ENCODE measurements around the gene PLB1. TPM values are rescaled to one million over a fixed set of nuclear protein-coding genes. Genes with fewer than 3 reads are reported as not detected.

Gene PLB1
- polyA plus RNA-seq, 1 experiment = 1.4 TPM

DNA sequence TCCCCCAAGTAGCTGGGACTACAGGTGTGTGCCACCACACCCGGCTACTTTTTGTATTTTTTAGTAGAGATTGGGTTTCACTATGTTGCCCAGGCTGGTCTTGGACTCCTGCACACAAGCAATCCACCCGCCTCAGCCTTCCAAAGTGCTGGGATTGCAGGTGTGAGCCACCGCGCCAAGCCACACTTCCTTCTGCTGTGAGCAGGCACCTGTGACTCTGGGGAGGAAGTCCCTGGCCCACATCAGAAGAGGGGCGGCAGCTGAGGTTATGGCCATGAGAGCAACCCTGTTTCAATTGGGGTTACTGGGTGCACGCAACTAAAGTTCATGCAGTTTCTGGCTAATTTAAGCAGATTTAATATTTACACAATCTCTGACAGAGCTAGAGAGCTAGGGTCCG is 91.0 kb downstream of the PLB1 start:
- no peak overlapping the region for H3K4me3 ChIP-seq (ENCODE audit: low read depth, low read length)
- no peak for DNase-seq (ENCODE audit: low read depth, low spot score)
- CTCF ChIA-PET = no interaction called here
- TF ChIP-seq, protein P1, sequence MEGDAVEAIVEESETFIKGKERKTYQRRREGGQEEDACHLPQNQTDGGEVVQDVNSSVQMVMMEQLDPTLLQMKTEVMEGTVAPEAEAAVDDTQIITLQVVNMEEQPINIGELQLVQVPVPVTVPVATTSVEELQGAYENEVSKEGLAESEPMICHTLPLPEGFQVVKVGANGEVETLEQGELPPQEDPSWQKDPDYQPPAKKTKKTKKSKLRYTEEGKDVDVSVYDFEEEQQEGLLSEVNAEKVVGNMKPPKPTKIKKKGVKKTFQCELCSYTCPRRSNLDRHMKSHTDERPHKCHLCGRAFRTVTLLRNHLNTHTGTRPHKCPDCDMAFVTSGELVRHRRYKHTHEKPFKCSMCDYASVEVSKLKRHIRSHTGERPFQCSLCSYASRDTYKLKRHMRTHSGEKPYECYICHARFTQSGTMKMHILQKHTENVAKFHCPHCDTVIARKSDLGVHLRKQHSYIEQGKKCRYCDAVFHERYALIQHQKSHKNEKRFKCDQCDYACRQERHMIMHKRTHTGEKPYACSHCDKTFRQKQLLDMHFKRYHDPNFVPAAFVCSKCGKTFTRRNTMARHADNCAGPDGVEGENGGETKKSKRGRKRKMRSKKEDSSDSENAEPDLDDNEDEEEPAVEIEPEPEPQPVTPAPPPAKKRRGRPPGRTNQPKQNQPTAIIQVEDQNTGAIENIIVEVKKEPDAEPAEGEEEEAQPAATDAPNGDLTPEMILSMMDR (IDR thresholded peaks at IDR 0.05; ENCODE audit: low read depth, low read length) = no peak
- no peak overlapping the region for H3K27ac ChIP-seq (ENCODE audit: low read depth, low read length)
- POLR2A ChIA-PET = no interaction called here
- H3K9me3 ChIP-seq (ENCODE audit: control insufficient read depth, insufficient read depth, low read length) = no peaks in the 10 kb centered on the region; the same call in 1 of the 2 replicates
- no peaks in the 10 kb centered on the region for H3K27me3 ChIP-seq (ENCODE audit: control insufficient read depth, insufficient read depth, low read length)

DNA sequence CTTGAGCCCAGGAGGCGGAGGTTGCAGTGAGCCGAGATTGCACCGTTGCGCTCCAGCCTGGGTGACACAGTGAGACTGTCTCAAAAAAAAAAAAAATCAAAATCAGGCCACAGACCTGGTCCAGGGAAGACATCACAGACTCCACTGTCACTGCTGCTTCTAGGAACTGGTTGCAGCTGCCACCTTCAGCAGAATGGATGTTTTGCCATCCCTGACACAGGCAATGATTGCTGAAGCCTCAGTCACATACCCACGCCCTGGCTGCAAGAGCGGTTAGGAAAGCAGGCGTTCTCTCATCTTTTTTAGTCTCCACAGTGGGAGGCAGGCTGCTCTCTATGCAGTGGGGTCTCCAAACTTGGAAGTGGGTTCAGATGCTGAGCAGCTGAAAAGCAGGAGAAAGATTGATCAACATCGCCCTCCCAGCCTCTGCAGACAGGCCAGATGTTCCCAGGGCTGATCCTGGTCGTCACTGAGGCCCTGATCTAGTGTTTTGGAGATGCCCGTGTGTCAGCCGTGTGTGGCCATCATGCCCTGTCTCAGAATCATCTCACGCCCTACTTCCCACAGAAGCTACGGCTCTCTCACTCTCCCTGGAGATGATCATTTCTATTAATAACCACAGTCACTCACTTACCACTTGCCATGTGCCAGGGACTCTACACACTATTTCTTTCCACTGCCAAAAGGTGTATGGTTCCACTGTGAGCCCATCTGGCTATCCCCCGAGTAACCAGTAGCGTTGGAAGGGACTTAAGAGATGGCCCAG is 91.8 kb downstream of the PLB1 start:
- Histone ChIP-seq H3K9me3 (ENCODE audit: control insufficient read depth, insufficient read depth, low read length) (no peaks in the 10 kb centered on the region; the same call in 1 of the 2 replicates), H3K27ac (ENCODE audit: low read depth, low read length) (peak overlapping the region; percentile 11), H3K4me3 (ENCODE audit: low read depth, low read length) (no peak overlapping the region), H3K27me3 (ENCODE audit: control insufficient read depth, insufficient read depth, low read length) (no peaks in the 10 kb centered on the region)
- ChIA-PET CTCF (no interaction called here), POLR2A (no interaction called here)
- DNase-seq (ENCODE audit: low read depth, low spot score) = no peak
- TF ChIP-seq, protein P1 (IDR thresholded peaks at IDR 0.05; ENCODE audit: low read depth, low read length) = no peak

DNA sequence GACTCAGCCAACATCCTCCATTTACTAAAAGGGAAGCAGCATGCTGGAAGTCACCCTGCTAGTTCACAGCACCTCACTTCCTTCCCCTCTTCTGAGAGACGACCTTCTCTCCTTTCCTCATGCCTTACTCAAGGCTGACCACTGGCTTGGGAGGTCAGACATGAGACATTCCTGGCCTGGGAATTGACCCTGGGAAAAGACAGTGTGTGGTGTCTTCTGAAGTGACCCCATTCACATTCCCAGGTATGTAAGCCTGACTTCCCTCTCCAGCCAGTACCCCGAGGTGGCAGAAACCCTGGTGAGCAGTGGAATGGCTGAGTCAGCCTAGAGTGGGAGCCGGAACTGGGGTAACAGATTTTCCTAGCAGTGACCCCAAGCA is 92.4 kb downstream of the PLB1 start:
- no peak for DNase-seq (ENCODE audit: low read depth, low spot score)
- TF ChIP-seq, protein P1 (IDR thresholded peaks at IDR 0.05; ENCODE audit: low read depth, low read length) = no peak
- ChIA-PET CTCF (no interaction called here), POLR2A (no interaction called here)
- Histone ChIP-seq H3K4me3 (ENCODE audit: low read depth, low read length) (no peak overlapping the region), H3K27me3 (ENCODE audit: control insufficient read depth, insufficient read depth, low read length) (no peaks in the 10 kb centered on the region), H3K27ac (ENCODE audit: low read depth, low read length) (peak overlapping the region; percentile 11), H3K9me3 (ENCODE audit: control insufficient read depth, insufficient read depth, low read length) (no peaks in the 10 kb centered on the region; the same call in 1 of the 2 replicates)

DNA sequence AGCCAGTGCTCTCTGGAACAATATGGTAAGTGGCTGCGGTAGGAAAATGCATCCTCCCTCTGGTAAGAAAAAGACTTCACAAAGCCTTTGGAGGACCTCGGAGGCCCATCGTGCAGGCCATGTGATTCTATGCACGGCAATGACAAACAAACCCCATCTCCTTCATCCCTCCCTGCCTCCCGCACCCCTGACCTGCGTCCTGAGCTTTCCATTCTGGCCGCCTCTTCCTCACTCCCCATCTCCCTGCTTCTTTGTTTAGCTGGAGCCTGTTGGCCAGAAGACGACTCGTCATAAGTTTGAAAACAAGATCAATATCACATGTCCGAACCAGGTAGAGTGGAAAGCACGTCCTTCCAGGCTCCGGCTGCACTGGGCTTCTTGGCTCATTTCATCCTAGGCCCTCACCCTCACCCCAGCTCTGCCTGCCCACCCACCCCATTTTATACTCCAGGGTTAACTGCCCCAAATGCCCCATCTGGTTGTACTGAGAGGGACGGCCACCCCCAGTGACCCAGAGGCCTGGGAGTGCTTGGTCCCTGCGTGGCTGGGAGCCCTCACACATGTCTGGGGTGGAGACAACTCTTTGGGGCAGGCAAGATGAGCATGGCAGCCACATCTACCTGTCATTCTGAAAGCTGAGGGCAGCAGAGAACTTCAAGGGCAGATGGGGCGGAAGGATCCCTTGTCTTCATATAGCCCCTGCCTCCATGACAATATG is 94.0 kb downstream of the PLB1 start:
- H3K4me3 ChIP-seq (ENCODE audit: low read depth, low read length) = no peak overlapping the region
- CTCF ChIA-PET = no interaction called here
- H3K27ac ChIP-seq (ENCODE audit: low read depth, low read length) = no peak overlapping the region
- DNase-seq (ENCODE audit: low read depth, low spot score) = no peak
- POLR2A ChIA-PET = no interaction called here
- TF ChIP-seq, protein P1 (IDR thresholded peaks at IDR 0.05; ENCODE audit: low read depth, low read length) = no peak
- no peaks in the 10 kb centered on the region for H3K27me3 ChIP-seq (ENCODE audit: control insufficient read depth, insufficient read depth, low read length)
- H3K9me3 ChIP-seq (ENCODE audit: control insufficient read depth, insufficient read depth, low read length) = no peaks in the 10 kb centered on the region; the same call in 1 of the 2 replicates
